Measurements from ENCODE around the gene CDC42.

Gene CDC42

DNA sequence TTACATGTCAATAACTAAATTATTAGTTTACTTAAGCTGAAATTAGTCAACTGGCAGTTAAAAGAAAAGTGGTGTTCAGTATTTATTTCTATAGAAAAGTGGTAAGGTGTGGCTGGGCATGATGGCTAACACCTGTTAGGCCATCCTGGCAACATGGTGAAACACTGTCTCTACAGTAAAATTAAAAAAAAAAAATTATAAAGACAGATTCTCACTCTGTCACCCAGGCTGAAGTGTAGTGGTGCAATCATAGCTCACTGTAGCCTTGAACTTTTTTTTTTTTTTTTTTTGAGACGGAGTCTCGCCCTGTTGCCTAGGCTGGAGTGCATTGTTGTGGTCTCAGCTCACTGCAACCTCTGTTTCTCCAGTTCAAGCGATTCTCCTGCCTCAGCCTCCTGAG, 57.5 kb downstream of the CDC42 start:
- Histone ChIP-seq H3K4me3 (ENCODE audit: low read depth in 1 of 2, low read length in 2 of 2) (no peak overlapping the region), H3K27ac (ENCODE audit: low read length) (no peak overlapping the region), H4K20me1 (ENCODE audit: insufficient read depth, low read length) (peaks cover 71% of the 10 kb centered on the region), H3K9me3 (ENCODE audit: insufficient read depth, low read length, severe bottlenecking) (no peaks in the 10 kb centered on the region), H3K9ac (ENCODE audit: low read depth, low read length) (no peak overlapping the region), H3K79me2 (ENCODE audit: insufficient read depth, low read length) (peaks cover 26% of the 10 kb centered on the region), H2AFZ (ENCODE audit: low read depth, low read length) (no peak overlapping the region), H3K36me3 (ENCODE audit: insufficient read depth, low read length) (peaks cover 69% of the 10 kb centered on the region), H3K4me2 (ENCODE audit: insufficient read depth, low read length) (no peak overlapping the region), H3K27me3 (ENCODE audit: insufficient read depth, low read length, poor library complexity) (no peaks in the 10 kb centered on the region), H3K4me1 (ENCODE audit: insufficient read depth, low read length) (peaks cover 3% of the 10 kb centered on the region; the same call in 1 of the 2 replicates)
- TF ChIP-seq CTCF (IDR thresholded peaks at IDR 0.05; ENCODE audit: borderline replicate concordance, extremely low read depth, low read length, poor library complexity, severe bottlenecking): no peak
- TF ChIP-seq EZH2 (IDR thresholded peaks at IDR 0.05; ENCODE audit: borderline replicate concordance, low read depth, low read length, severe bottlenecking): no peak
- DNase-seq (no peak), ATAC-seq (ENCODE audit: insufficient read depth, low read depth) (no peak)

DNA sequence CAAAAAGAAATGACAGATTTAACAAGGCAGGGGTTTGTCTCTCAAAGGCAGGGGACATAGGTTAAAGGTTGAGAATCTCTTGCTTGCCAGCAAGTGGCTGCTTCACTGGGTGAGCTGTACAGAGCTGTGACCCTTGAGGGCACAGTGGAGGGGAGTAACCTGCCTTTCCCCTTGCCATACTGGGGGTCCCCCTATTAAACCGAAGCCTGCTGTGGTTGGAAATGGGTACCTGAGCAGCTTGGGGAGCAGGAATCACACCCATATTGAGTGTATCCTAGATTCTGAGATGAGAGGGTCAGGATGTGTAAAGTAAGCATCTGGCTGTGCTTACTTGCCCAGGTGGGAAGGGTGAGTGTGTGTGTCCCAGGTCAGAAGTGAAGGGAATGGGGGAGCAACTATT, 58.6 kb downstream of the CDC42 start:
- Histone ChIP-seq H3K9ac (ENCODE audit: low read depth, low read length) (no peak overlapping the region), H3K27me3 (ENCODE audit: insufficient read depth, low read length, poor library complexity) (no peaks in the 10 kb centered on the region), H3K9me3 (ENCODE audit: insufficient read depth, low read length, severe bottlenecking) (no peaks in the 10 kb centered on the region), H3K4me2 (ENCODE audit: insufficient read depth, low read length) (no peak overlapping the region), H3K79me2 (ENCODE audit: insufficient read depth, low read length) (peaks cover 23% of the 10 kb centered on the region), H4K20me1 (ENCODE audit: insufficient read depth, low read length) (peaks cover 67% of the 10 kb centered on the region), H3K36me3 (ENCODE audit: insufficient read depth, low read length) (peaks cover 69% of the 10 kb centered on the region), H3K4me3 (ENCODE audit: low read depth in 1 of 2, low read length in 2 of 2) (no peak overlapping the region), H2AFZ (ENCODE audit: low read depth, low read length) (no peak overlapping the region), H3K4me1 (ENCODE audit: insufficient read depth, low read length) (no peaks in the 10 kb centered on the region), H3K27ac (ENCODE audit: low read length) (no peak overlapping the region)
- no peak for TF ChIP-seq EZH2 (IDR thresholded peaks at IDR 0.05; ENCODE audit: borderline replicate concordance, low read depth, low read length, severe bottlenecking)
- no peak for TF ChIP-seq CTCF (IDR thresholded peaks at IDR 0.05; ENCODE audit: borderline replicate concordance, extremely low read depth, low read length, poor library complexity, severe bottlenecking)
- no peak for DNase-seq
- ATAC-seq (ENCODE audit: insufficient read depth, low read depth): no peak

GRCh38 chr1:22111620-22112019, 59.1 kb downstream of the CDC42 start:
- Histone ChIP-seq H3K9ac (ENCODE audit: low read depth, low read length) (no peak overlapping the region), H3K27ac (ENCODE audit: low read length) (no peak overlapping the region), H3K4me1 (ENCODE audit: insufficient read depth, low read length) (no peaks in the 10 kb centered on the region), H2AFZ (ENCODE audit: low read depth, low read length) (no peak overlapping the region), H3K79me2 (ENCODE audit: insufficient read depth, low read length) (peaks cover 18% of the 10 kb centered on the region), H3K4me3 (ENCODE audit: low read depth in 1 of 2, low read length in 2 of 2) (no peak overlapping the region), H4K20me1 (ENCODE audit: insufficient read depth, low read length) (peaks cover 67% of the 10 kb centered on the region), H3K36me3 (ENCODE audit: insufficient read depth, low read length) (peaks cover 64% of the 10 kb centered on the region), H3K4me2 (ENCODE audit: insufficient read depth, low read length) (no peak overlapping the region), H3K27me3 (ENCODE audit: insufficient read depth, low read length, poor library complexity) (no peaks in the 10 kb centered on the region), H3K9me3 (ENCODE audit: insufficient read depth, low read length, severe bottlenecking) (no peaks in the 10 kb centered on the region)
- no peak for ATAC-seq (ENCODE audit: insufficient read depth, low read depth)
- no peak for TF ChIP-seq EZH2 (IDR thresholded peaks at IDR 0.05; ENCODE audit: borderline replicate concordance, low read depth, low read length, severe bottlenecking)
- no peak for TF ChIP-seq CTCF (IDR thresholded peaks at IDR 0.05; ENCODE audit: borderline replicate concordance, extremely low read depth, low read length, poor library complexity, severe bottlenecking)
- DNase-seq: no peak

DNA sequence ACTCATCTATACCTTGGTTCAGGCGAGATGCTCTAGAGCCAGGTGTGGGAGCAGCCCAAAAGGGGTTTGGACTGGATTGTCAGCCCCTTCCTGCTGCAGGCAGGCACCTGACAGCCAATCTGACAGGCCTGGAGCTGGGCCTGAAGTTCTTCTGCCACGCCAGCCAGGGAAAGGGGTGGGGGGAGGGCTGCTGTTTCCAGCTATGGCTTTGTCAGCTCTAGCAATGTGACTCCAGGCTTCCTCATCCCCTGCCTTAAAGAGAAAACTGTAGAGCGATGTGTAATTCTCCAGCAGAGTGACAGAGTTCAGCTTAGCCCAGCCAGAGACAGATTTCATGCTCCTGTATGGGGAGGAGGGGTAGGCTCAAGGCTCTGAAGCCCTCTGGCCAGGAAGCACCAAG, 60.0 kb downstream of the CDC42 start:
- Histone ChIP-seq H2AFZ (ENCODE audit: low read depth, low read length) (no peak overlapping the region), H3K9ac (ENCODE audit: low read depth, low read length) (no peak overlapping the region), H3K4me3 (ENCODE audit: low read depth in 1 of 2, low read length in 2 of 2) (no peak overlapping the region), H3K27ac (ENCODE audit: low read length) (no peak overlapping the region), H3K4me2 (ENCODE audit: insufficient read depth, low read length) (no peak overlapping the region), H3K36me3 (ENCODE audit: insufficient read depth, low read length) (peaks cover 61% of the 10 kb centered on the region), H3K27me3 (ENCODE audit: insufficient read depth, low read length, poor library complexity) (no peaks in the 10 kb centered on the region), H3K4me1 (ENCODE audit: insufficient read depth, low read length) (no peaks in the 10 kb centered on the region), H4K20me1 (ENCODE audit: insufficient read depth, low read length) (peaks cover 73% of the 10 kb centered on the region), H3K79me2 (ENCODE audit: insufficient read depth, low read length) (peaks cover 11% of the 10 kb centered on the region; the same call in 1 of the 2 replicates), H3K9me3 (ENCODE audit: insufficient read depth, low read length, severe bottlenecking) (no peaks in the 10 kb centered on the region)
- TF ChIP-seq CTCF (IDR thresholded peaks at IDR 0.05; ENCODE audit: borderline replicate concordance, extremely low read depth, low read length, poor library complexity, severe bottlenecking) (no peak), EZH2 (IDR thresholded peaks at IDR 0.05; ENCODE audit: borderline replicate concordance, low read depth, low read length, severe bottlenecking) (no peak)
- DNase-seq: no peak
- no peak for ATAC-seq (ENCODE audit: insufficient read depth, low read depth)
